ENCODE measurements around the gene SLC16A5.

The SLC16A5 gene

DNA sequence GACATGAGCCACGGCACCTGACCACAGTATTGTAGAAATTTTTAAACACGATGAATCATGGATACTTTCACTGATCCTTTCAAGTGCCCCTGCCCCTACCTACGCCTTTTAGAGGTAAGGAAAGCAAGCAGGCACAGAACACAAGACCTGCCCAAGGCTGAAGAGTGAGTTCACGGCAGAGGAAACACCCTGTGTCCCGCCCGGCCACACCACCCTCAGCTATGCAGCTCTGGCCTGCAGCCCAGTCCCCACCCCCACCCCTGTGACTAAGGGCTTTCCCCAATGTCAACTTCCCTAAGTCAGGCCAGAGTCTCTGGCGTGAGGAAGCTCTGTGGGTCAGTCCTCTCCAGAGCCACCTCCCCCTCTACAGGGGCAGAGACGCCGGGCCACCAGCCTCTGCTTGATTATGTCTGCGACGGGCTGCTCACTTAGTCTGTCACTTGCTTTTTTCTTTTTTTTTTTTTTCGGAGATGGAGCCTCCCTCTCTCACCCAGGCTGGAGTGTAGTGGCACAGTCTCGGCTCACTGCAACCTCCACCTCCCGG lies 8.4 kb downstream of the SLC16A5 start:
- TF ChIP-seq, protein P1, sequence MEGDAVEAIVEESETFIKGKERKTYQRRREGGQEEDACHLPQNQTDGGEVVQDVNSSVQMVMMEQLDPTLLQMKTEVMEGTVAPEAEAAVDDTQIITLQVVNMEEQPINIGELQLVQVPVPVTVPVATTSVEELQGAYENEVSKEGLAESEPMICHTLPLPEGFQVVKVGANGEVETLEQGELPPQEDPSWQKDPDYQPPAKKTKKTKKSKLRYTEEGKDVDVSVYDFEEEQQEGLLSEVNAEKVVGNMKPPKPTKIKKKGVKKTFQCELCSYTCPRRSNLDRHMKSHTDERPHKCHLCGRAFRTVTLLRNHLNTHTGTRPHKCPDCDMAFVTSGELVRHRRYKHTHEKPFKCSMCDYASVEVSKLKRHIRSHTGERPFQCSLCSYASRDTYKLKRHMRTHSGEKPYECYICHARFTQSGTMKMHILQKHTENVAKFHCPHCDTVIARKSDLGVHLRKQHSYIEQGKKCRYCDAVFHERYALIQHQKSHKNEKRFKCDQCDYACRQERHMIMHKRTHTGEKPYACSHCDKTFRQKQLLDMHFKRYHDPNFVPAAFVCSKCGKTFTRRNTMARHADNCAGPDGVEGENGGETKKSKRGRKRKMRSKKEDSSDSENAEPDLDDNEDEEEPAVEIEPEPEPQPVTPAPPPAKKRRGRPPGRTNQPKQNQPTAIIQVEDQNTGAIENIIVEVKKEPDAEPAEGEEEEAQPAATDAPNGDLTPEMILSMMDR (IDR thresholded peaks at IDR 0.05; ENCODE audit: control insufficient read depth, insufficient read depth, low read depth, low read length, missing control alignments), result no peak
- DNase-seq (ENCODE audit: low read depth), result no peak
- no peak overlapping the region for H3K4me3 ChIP-seq (ENCODE audit: control insufficient read depth, low read depth, low read length)

DNA sequence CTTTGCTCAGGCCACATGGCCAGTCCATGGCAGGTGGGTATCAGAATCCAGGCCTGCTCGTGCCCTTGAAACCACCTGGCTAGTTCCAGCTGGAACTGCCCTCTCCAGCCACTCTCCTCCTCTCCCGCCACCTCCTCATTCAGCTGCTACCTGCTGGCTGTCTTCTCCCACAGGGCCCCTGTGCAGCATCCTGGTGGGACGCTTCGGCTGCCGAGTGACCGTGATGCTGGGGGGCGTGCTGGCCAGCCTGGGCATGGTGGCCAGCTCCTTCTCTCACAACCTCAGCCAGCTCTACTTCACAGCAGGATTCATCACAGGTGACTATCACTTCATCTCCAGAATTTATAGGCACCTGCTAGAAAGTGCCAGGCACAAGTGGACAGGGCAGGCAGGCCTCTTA lies 10.1 kb downstream of the SLC16A5 start:
- DNase-seq (ENCODE audit: low read depth), result no peak
- no peak overlapping the region for H3K4me3 ChIP-seq (ENCODE audit: control insufficient read depth, low read depth, low read length)
- TF ChIP-seq, protein P1 (IDR thresholded peaks at IDR 0.05; ENCODE audit: control insufficient read depth, insufficient read depth, low read depth, low read length, missing control alignments), result no peak

DNA sequence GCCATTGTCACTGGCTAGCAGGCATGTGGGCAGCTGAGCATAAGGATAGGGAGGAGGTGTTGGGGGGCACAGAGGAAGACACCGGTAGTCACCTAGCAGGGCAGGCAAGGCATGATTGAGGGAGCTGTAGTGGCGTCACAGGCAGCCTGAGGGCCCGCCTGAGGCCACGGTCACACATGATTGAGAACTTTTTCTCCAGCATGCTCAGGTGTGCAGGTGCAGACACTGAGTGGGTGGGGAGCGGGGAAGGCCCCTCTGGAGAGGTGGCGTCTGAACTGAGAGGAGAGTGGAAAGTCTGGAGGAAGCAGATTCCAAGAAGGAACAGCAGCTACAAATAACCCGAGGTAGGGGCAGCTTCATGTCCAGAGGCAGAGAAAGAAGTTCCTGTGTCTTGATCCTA lies 11.1 kb downstream of the SLC16A5 start:
- no peak overlapping the region for H3K4me3 ChIP-seq (ENCODE audit: control insufficient read depth, low read depth, low read length)
- TF ChIP-seq, protein P1 (IDR thresholded peaks at IDR 0.05; ENCODE audit: control insufficient read depth, insufficient read depth, low read depth, low read length, missing control alignments), result no peak
- no peak for DNase-seq (ENCODE audit: low read depth)

DNA sequence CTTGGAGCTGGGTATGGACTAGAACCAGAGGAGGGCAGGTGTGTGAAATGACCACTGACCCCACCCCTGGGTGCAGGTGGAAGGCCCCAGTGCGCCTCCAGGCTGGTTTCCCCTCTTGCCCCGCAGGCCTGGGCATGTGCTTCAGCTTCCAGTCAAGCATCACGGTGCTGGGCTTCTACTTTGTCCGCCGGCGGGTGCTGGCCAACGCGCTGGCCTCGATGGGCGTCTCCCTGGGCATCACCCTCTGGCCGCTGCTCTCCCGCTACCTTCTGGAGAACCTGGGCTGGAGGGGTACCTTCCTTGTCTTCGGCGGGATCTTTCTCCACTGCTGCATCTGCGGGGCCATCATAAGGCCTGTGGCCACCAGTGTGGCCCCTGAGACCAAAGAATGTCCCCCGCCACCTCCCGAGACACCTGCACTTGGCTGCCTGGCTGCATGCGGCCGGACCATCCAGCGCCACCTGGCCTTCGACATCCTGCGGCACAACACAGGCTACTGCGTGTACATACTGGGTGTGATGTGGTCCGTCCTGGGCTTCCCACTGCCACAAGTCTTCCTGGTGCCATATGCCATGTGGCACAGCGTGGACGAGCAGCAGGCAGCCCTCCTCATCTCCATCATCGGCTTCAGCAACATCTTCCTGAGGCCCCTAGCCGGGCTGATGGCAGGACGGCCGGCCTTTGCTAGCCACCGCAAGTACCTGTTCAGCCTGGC lies 12.3 kb downstream of the SLC16A5 start:
- DNase-seq (ENCODE audit: low read depth), result no peak
- no peak overlapping the region for H3K4me3 ChIP-seq (ENCODE audit: control insufficient read depth, low read depth, low read length)
- TF ChIP-seq, protein P1 (IDR thresholded peaks at IDR 0.05; ENCODE audit: control insufficient read depth, insufficient read depth, low read depth, low read length, missing control alignments), result no peak

DNA sequence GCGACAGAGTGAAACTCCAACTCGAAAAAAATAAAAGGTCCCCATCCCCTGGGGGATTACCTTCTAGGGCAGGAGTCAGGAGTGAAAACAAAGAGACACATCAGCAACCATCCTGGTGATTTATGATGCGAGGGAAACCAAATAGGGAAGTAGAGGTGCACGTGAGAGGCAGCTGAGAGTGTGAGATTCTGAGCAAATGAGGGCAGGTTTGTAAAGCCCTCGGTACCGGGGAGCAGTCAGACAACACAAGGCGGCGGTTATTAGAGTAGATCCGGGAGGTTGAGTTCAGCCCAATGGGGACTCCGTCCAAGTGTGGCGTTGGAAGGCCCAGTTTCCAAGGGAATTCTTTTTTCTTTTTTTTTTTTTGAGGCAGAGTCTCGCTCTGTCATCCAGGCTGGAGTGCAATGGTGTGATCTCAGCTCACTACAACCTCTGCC lies 14.6 kb downstream of the SLC16A5 start:
- TF ChIP-seq, protein P1 (IDR thresholded peaks at IDR 0.05; ENCODE audit: control insufficient read depth, insufficient read depth, low read depth, low read length, missing control alignments), result no peak
- no peak for DNase-seq (ENCODE audit: low read depth)
- no peak overlapping the region for H3K4me3 ChIP-seq (ENCODE audit: control insufficient read depth, low read depth, low read length)

DNA sequence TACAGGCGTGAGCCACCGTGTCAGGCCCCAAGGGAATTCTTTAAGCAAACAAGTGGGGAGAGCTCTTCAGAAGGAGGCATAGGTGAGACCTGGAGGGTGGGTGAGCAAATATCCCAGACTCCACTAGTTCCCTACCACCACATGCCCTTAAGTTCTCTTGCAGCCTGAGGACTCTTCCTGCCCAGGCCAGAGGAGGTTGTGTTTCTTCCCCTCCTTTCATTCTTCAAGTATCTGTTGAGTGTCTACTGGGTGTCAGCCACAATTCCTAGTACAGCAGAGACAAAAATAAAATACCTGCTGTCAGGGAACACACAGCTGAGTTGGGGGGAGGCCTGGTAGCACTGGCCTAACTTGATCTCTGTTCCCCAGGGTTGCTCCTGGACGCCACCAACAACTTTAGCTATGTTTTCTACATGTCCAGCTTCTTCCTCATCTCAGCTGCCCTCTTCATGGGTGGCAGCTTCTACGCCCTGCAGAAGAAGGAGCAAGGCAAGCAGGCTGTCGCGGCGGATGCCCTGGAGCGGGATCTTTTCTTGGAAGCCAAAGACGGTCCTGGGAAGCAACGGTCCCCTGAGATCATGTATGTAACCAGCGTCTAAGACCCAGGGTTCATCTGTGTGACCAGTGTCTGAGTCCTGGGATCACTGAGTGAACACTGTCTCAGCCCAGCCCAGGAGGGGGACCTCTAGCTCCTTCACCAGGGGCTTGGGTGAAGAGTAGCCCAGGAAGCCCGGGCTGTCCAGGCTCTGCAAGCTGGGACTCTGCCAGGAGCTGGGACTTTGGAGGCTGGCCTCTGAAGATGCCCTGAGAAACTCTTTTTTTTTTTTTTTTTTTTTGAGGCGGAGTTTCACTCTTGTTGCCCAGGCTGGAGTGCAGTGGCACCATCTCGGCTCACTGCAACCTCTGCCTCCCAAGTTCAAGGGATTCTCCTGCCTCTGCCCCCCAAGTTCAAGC lies 16.1 kb downstream of the SLC16A5 start:
- TF ChIP-seq, protein P1 (IDR thresholded peaks at IDR 0.05; ENCODE audit: control insufficient read depth, insufficient read depth, low read depth, low read length, missing control alignments), result no peak
- DNase-seq (ENCODE audit: low read depth), result no peak
- no peak overlapping the region for H3K4me3 ChIP-seq (ENCODE audit: control insufficient read depth, low read depth, low read length)
